Measurements from ENCODE around the gene VSX1.
A peak's percentile ranks its signal among the peaks of the same experiment; 100 is the strongest.

VSX1 gene

GRCh38 chr20:25082498-25082873, 545 bp upstream of the VSX1 start:
- H3K4me3 ChIP-seq (ENCODE audit: low read depth, low read length), result no peak overlapping the region
- no peak for DNase-seq (ENCODE audit: low read depth)
- TF ChIP-seq MAX (IDR thresholded peaks at IDR 0.05; ENCODE audit: low read depth, low read length) (no peak), POLR2A (IDR thresholded peaks at IDR 0.05; ENCODE audit: extremely low read depth, insufficient read length) (no peak), MYC (IDR thresholded peaks at IDR 0.05; ENCODE audit: low read depth, low read length) (no peak)
- TF ChIP-seq, protein P1, sequence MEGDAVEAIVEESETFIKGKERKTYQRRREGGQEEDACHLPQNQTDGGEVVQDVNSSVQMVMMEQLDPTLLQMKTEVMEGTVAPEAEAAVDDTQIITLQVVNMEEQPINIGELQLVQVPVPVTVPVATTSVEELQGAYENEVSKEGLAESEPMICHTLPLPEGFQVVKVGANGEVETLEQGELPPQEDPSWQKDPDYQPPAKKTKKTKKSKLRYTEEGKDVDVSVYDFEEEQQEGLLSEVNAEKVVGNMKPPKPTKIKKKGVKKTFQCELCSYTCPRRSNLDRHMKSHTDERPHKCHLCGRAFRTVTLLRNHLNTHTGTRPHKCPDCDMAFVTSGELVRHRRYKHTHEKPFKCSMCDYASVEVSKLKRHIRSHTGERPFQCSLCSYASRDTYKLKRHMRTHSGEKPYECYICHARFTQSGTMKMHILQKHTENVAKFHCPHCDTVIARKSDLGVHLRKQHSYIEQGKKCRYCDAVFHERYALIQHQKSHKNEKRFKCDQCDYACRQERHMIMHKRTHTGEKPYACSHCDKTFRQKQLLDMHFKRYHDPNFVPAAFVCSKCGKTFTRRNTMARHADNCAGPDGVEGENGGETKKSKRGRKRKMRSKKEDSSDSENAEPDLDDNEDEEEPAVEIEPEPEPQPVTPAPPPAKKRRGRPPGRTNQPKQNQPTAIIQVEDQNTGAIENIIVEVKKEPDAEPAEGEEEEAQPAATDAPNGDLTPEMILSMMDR (IDR thresholded peaks at IDR 0.05; ENCODE audit: low read depth, low read length), result no peak

DNA sequence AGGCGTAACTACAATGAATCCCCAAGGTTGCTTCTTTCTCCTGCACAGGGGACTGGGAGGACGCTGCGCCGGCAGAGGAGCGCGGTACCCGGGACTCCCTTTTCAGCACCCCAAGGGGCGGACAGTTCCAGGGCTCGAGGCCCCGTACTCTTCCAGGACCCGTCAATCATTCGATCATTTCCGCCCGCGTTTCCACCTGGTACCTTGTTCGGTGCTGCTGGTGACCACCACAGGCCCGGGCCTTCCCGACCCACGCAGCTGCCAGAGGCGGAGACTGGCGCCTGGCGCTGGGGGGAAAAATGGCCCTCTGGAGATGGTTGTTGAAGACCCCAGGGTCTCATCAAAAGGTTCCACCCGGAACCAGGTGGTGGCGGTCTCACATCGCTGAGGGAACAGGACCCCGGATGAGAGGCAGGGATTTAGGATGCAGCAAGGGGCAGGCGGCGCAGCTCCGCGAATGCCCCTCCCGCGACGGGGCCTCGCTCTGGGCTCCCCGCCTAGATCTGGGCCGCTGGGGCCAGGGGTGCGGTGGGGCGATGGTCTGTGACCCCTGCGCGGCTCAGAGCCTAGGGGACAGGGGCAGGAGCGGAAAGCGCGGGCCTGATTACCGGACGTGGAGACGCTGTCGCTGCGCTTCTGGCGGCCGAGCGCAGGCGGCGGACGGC, 744 bp downstream of the VSX1 start:
- H3K4me3 ChIP-seq (ENCODE audit: low read depth, low read length), result no peak overlapping the region
- TF ChIP-seq POLR2A (IDR thresholded peaks at IDR 0.05; ENCODE audit: extremely low read depth, insufficient read length) (no peak), MYC (IDR thresholded peaks at IDR 0.05; ENCODE audit: low read depth, low read length) (no peak), MAX (IDR thresholded peaks at IDR 0.05; ENCODE audit: low read depth, low read length) (no peak)
- TF ChIP-seq, protein P1 (IDR thresholded peaks at IDR 0.05; ENCODE audit: low read depth, low read length), result no peak
- DNase-seq (ENCODE audit: low read depth), result peak; percentile 27

- TF ChIP-seq MAX (IDR thresholded peaks at IDR 0.05; ENCODE audit: low read depth, low read length) (no peak), MYC (IDR thresholded peaks at IDR 0.05; ENCODE audit: low read depth, low read length) (no peak), POLR2A (IDR thresholded peaks at IDR 0.05; ENCODE audit: extremely low read depth, insufficient read length) (no peak)
- TF ChIP-seq, protein P1 (IDR thresholded peaks at IDR 0.05; ENCODE audit: low read depth, low read length), result no peak
Observed at GRCh38 chr20:25079171-25079570, 2.8 kb downstream of the VSX1 start.

DNA sequence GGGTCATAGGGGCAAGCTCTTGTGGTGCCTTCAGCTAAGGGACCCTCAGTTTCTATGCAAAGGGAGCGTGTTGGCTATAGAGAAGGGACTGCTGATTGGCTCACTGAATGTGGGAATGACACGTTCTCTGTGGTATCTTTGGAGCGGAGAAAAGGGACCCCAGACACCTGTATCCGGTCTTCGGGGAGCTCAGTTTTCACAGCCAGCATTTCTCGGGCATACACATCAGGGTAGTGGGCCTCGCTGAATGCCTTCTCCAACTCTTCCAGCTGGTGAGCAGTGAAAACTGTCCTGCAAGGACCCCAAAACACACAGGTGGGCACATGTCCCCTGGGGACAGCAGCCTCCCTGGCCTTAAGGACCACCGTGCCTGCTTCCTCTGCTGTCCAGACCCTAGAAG, 3.3 kb downstream of the VSX1 start:
- no peak for TF ChIP-seq MAX (IDR thresholded peaks at IDR 0.05; ENCODE audit: low read depth, low read length)
- no peak for TF ChIP-seq POLR2A (IDR thresholded peaks at IDR 0.05; ENCODE audit: extremely low read depth, insufficient read length)
- TF ChIP-seq MYC (IDR thresholded peaks at IDR 0.05; ENCODE audit: low read depth, low read length), result no peak
- TF ChIP-seq, protein P1 (IDR thresholded peaks at IDR 0.05; ENCODE audit: low read depth, low read length), result no peak
- H3K4me3 ChIP-seq (ENCODE audit: low read depth, low read length), result no peak overlapping the region
- DNase-seq (ENCODE audit: low read depth), result no peak

More at GRCh38 chr20:25079171-25079570, 2.8 kb downstream of the VSX1 start:
- H3K4me3 ChIP-seq (ENCODE audit: low read depth, low read length), result no peak overlapping the region
- no peak for DNase-seq (ENCODE audit: low read depth)

GRCh38 chr20:25077610-25078169, 4.3 kb downstream of the VSX1 start:
- no peak overlapping the region for H3K4me3 ChIP-seq (ENCODE audit: low read depth, low read length)
- TF ChIP-seq, protein P1 (IDR thresholded peaks at IDR 0.05; ENCODE audit: low read depth, low read length), result no peak
- no peak for TF ChIP-seq MAX (IDR thresholded peaks at IDR 0.05; ENCODE audit: low read depth, low read length)
- TF ChIP-seq MYC (IDR thresholded peaks at IDR 0.05; ENCODE audit: low read depth, low read length), result no peak
- peak; percentile 77 for DNase-seq (ENCODE audit: low read depth)

Measured in NB4 (cell line).